ENCODE data around the gene SSBP2.

DNA sequence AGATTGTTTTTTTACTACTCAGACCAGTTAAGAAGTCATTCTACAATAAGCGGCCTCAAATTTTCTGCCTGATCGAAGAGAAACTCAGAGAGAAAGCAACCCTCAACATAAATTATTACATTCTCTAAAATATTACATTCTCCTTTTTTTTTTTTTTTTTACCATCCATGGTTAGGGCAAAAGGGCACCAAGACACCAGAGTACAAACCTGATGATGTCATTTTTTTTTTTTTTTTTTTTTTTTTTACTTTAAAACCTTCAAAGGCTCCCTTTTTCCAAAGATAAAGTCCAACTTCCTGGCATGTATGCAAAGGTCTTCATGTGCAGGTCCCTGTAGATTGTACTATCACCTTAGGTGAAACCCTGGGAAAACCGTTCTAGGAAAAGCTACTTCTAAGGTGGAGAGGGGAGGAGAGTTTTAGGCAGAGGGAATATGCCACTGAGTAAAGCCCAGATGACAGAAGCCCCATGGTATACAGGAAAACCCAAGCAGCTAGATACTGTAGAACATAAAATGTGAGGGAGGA, 104.4 kb downstream of the SSBP2 start:
- no peak for TF ChIP-seq RAD21 (IDR thresholded peaks at IDR 0.05; ENCODE audit: low read depth)
- TF ChIP-seq EP300 (IDR thresholded peaks at IDR 0.05; ENCODE audit: borderline replicate concordance) = no peak
- no peak for TF ChIP-seq TAF1 (IDR thresholded peaks at IDR 0.05; ENCODE audit: low read depth)
- TF ChIP-seq YY1 (IDR thresholded peaks at IDR 0.05; ENCODE audit: low read depth) = no peak
- TF ChIP-seq CEBPB (IDR thresholded peaks at IDR 0.05) = no peak
- TF ChIP-seq REST (IDR thresholded peaks at IDR 0.05; ENCODE audit: low read depth) = no peak
- TF ChIP-seq, protein P1, sequence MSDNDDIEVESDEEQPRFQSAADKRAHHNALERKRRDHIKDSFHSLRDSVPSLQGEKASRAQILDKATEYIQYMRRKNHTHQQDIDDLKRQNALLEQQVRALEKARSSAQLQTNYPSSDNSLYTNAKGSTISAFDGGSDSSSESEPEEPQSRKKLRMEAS (IDR thresholded peaks at IDR 0.05) = no peak
- no peak for TF ChIP-seq ZBTB7A (IDR thresholded peaks at IDR 0.05; ENCODE audit: low read depth)
- no peak for TF ChIP-seq TEAD4 (IDR thresholded peaks at IDR 0.05)
- no peak for TF ChIP-seq NFIC (IDR thresholded peaks at IDR 0.05)
- TF ChIP-seq CREB1 (IDR thresholded peaks at IDR 0.05; ENCODE audit: low read depth) = no peak
- TF ChIP-seq FOXM1 (IDR thresholded peaks at IDR 0.05; ENCODE audit: borderline replicate concordance, low read depth) = no peak
- TF ChIP-seq TCF12 (IDR thresholded peaks at IDR 0.05; ENCODE audit: low read depth) = no peak
- TF ChIP-seq EGR1 (IDR thresholded peaks at IDR 0.05) = no peak

Data from Ishikawa (cell line).